Chondrocyte (in vitro differentiated cells): ENCODE measurements around the gene KDM4C. TPM values are rescaled to one million over a fixed set of nuclear protein-coding genes. Genes with fewer than 3 reads are reported as not detected.

Source experiments
- DNase-seq: peaks from one replicate; pipeline ENCODE4 v3.0.0; 2021; ENCODE audit warnings: mixed read lengths, low spot score
- H3K27ac Mint-ChIP-seq: one replicate; pipeline ENCODE4 v1.8.0; 2021; ENCODE audit warnings: mild to moderate bottlenecking, moderate library complexity, mixed read lengths; ENCODE audit not compliant: unreplicated experiment
- H3K27me3 Mint-ChIP-seq: 2 replicates; pipeline ENCODE4 v1.8.0; 2021; ENCODE audit warnings: low read depth, mixed read lengths
- H3K36me3 Mint-ChIP-seq: 2 replicates; pipeline ENCODE4 v1.8.0; 2021; ENCODE audit warnings: low read depth, mixed read lengths
- H3K4me1 Mint-ChIP-seq: 2 replicates; pipeline ENCODE4 v1.8.0; 2021; ENCODE audit warnings: low read depth, mild to moderate bottlenecking, mixed read lengths
- H3K4me3 Mint-ChIP-seq: one replicate; pipeline ENCODE4 v1.8.0; 2021; ENCODE audit warnings: mild to moderate bottlenecking, moderate library complexity, mixed read lengths; ENCODE audit not compliant: unreplicated experiment
- H3K9me3 Mint-ChIP-seq: 2 replicates; pipeline ENCODE4 v1.8.0; 2021; ENCODE audit warnings: low read depth, mixed read lengths
- total RNA-seq: library from RNA; stranded (reverse); gene quantifications from 3 replicates; pipeline ENCODE4 v1.2.1, GENCODE V29; 2021
- TF ChIP-seq, protein P1 (sequence below): fragments of 200-600 bp; sonication (generic); IDR thresholded peaks from 2 replicates; pipeline ENCODE4 v1.5.0; 2021; ENCODE audit warnings: antibody characterized with exemption, mild to moderate bottlenecking, moderate library complexity

Gene KDM4C
- total RNA-seq, 1 donor from 2014 or later: 18.1 TPM

DNA sequence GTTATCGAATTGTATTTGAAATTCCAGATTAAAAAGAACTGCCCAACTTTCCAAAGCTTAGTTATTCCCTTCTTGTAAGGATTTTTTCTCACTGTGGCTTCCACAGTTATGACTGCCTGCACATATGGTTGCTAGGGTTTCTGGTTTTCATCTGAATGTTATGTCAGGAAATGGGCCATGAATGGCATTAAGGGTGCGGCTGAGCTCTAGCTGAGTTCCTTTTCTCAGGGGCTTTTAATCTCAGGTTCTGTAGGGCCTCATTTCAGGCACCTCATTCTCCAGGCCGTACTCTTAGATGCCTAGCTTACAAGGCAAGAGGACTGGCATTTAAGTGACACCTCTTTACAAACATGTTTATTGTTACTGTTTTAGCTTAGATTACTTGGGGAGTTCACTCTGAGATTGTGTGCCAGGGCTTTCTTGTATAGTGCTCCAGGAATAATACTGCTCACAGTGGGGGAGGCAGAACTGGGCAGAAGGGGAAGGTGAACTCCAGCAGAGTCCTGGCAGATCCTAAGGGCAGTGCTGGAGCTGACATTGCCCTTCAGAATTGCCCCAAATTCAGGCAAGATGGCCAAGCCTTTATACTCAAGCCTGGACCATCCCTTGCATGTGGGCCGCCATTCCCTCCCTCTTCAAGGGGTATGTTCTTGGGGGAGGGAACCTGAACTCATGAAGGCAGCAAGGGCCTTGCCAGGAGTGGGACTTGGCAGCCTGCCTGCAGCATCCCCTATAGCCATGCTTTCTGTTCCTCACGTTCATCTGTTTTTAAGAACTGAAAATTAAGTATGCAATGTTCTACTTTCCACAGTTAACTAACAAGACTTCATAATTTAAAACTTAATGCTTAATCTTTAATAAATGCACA lies 111.5 kb downstream of the KDM4C start:
- peaks cover 7% of the 10 kb centered on the region for H3K36me3 Mint-ChIP-seq
- no peak for DNase-seq
- H3K27me3 Mint-ChIP-seq: no peaks in the 10 kb centered on the region
- peaks cover 5% of the 10 kb centered on the region for H3K9me3 Mint-ChIP-seq
- TF ChIP-seq, protein P1, sequence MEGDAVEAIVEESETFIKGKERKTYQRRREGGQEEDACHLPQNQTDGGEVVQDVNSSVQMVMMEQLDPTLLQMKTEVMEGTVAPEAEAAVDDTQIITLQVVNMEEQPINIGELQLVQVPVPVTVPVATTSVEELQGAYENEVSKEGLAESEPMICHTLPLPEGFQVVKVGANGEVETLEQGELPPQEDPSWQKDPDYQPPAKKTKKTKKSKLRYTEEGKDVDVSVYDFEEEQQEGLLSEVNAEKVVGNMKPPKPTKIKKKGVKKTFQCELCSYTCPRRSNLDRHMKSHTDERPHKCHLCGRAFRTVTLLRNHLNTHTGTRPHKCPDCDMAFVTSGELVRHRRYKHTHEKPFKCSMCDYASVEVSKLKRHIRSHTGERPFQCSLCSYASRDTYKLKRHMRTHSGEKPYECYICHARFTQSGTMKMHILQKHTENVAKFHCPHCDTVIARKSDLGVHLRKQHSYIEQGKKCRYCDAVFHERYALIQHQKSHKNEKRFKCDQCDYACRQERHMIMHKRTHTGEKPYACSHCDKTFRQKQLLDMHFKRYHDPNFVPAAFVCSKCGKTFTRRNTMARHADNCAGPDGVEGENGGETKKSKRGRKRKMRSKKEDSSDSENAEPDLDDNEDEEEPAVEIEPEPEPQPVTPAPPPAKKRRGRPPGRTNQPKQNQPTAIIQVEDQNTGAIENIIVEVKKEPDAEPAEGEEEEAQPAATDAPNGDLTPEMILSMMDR: no peak
- H3K4me3 Mint-ChIP-seq: no peak overlapping the region
- H3K27ac Mint-ChIP-seq: no peak overlapping the region
- H3K4me1 Mint-ChIP-seq: peaks cover 19% of the 10 kb centered on the region

DNA sequence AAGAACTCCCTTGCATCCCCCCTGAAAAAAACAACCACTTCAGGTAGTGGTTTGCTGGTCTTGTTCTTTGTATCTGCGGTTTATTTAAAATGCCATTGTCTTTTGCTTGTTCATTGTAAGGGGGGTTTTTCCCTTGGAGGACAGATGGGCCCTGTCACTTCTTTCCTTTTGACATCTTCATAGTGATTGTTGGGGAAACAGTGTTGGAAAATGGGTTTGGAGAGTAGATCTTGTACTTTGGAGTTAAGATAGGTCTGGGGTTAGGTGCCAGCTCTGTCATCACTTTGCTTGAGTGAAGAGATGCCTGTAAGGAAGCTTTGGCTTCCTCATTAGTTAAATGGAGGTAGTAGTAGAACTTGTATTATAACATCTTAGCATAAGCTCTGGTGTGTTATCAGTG lies 112.4 kb downstream of the KDM4C start:
- Mint-ChIP-seq H3K27me3 (no peaks in the 10 kb centered on the region), H3K9me3 (no peaks in the 10 kb centered on the region), H3K36me3 (peaks cover 4% of the 10 kb centered on the region), H3K4me1 (peaks cover 19% of the 10 kb centered on the region), H3K4me3 (no peak overlapping the region), H3K27ac (no peak overlapping the region)
- DNase-seq: no peak
- TF ChIP-seq, protein P1: no peak

DNA sequence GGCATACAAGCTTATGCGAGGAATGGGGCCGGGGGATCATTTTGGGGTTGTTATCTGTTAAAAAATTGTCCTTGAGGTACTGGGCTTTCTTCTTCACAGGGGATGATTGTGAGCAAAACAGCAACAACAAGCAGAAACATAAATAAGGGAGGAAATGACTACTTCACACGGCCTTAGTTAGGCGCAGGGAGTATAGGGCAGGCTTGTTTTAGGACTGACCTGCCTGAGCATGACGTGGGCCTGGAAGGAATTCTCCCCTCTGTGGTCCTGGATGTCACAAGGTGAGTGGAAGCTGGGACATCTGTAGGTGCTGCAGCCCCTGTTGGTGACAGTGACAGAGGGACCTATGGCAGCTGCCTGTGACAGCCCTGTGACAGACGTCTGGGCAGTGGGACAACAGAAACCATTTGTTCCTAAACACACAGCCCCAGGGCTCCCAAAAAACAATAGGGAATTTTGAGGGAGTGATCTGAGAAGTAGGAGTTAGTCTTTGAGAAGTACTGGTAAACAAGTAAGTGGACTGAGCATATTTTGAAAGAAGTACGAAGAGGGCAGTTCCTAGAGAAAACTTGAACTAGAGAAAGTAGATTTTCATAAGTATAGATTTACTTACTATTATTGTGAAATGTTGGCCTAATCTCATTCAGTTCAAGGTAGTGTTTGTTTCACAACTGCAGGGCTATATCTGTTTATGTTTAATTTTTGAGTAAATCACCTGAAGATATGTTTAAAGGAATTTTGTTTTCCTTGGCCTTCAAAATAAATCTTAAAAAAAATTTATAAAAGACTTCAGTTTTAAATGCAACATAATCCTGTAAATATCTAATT lies 113.1 kb downstream of the KDM4C start:
- H3K27me3 Mint-ChIP-seq: no peaks in the 10 kb centered on the region
- DNase-seq: no peak
- peaks cover 2% of the 10 kb centered on the region for H3K36me3 Mint-ChIP-seq
- peaks cover 19% of the 10 kb centered on the region for H3K4me1 Mint-ChIP-seq
- no peaks in the 10 kb centered on the region for H3K9me3 Mint-ChIP-seq
- no peak overlapping the region for H3K27ac Mint-ChIP-seq
- TF ChIP-seq, protein P1: no peak
- no peak overlapping the region for H3K4me3 Mint-ChIP-seq

DNA sequence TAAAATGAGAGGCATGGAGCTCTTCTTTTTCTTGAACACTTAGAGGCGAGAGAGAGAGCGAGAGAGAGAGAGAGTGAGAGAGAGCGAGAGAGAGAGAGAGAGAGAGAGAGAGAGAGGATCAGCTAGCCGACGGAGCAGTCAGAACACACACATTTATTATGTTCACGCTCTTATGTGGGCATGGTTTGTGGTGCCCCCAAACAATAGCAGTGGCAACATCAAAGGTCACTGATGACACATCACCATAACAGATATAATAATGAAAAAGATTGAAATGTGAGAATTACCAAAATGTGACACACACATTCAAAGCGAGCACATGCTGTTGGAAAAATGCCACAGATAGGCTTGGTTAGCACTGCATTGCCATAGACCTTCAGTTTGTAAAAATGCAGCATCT lies 116.1 kb downstream of the KDM4C start:
- Mint-ChIP-seq H3K27me3 (no peaks in the 10 kb centered on the region), H3K4me1 (peaks cover 14% of the 10 kb centered on the region), H3K27ac (no peak overlapping the region), H3K9me3 (no peaks in the 10 kb centered on the region), H3K36me3 (no peaks in the 10 kb centered on the region), H3K4me3 (no peak overlapping the region)
- TF ChIP-seq, protein P1: no peak
- no peak for DNase-seq

DNA sequence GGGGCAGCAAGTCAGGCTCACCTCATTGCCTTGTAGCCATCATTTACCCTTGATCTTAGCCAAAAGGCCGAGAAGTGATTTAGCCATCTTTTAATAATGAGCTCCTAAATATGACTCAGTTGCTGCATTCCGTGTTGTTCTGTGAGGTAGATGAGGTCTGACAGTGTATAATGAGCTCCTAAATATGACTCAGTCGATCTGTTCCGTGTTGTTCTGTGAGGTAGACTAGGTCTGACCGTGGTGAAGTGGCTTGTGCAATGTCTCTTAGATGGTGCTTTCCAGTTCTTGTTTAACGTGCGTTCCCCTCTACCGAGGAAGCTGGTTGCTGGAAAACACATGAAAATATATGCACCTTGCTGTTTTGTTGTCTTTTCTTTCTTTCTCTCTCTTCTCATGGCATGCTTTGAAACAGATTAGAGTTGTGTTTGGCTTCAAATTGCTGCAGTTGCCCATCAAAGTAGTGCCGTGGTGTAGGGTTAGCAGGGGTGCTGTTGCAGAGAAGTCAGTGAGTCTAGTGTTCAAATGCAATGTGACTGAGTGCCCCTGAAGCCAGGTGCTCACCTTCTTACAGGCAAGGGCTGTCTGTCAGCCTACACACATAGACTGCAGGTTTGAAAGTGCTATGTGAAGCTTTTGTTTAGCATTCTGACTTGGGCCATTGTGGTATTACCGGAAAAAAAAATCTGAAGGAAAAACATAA lies 118.6 kb downstream of the KDM4C start:
- H3K4me3 Mint-ChIP-seq: no peak overlapping the region
- DNase-seq: no peak
- no peaks in the 10 kb centered on the region for H3K36me3 Mint-ChIP-seq
- H3K4me1 Mint-ChIP-seq: peaks cover 5% of the 10 kb centered on the region
- no peak overlapping the region for H3K27ac Mint-ChIP-seq
- TF ChIP-seq, protein P1: no peak
- no peaks in the 10 kb centered on the region for H3K27me3 Mint-ChIP-seq
- H3K9me3 Mint-ChIP-seq: no peaks in the 10 kb centered on the region
